ENCODE measurements around the gene EDAR. TPM values are rescaled to one million over a fixed set of nuclear protein-coding genes. Genes with fewer than 3 reads are reported as not detected.

The EDAR gene
- total RNA-seq, 1 experiment from 2014 or later: 0.15 TPM

DNA sequence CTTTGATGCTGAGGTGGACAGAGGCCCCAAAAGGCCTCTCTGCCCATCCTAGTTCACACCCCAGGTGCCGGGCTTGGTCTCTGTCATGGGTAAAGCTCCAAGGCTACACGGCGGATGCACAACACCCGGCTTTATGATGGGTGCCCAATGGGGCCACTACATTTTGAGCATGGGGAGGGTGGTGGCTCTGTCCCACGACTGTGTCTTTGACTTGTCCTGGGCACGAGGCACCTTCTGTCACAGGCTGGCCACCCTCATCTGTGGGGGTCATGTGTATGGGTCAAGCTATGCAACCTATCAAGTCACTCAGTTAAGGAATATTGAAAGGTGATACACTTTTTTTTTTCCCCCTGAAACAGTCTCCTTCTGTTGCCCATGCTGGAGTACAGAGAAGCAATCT lies 63.7 kb downstream of the EDAR start:
- Histone ChIP-seq H4K20me1 (ENCODE audit: insufficient read depth) (no peaks in the 10 kb centered on the region), H3K4me3 (replicated peaks in 1 of 2; ENCODE audit: low read depth in 1 of 2, low read length in 2 of 2) (no peak overlapping the region), H3K4me2 (ENCODE audit: low read length) (no peak overlapping the region), H2AFZ (ENCODE audit: low read depth, low read length, poor library complexity, severe bottlenecking) (no peak overlapping the region), H3K9ac (ENCODE audit: low read length) (no peak overlapping the region), H3K4me1 (ENCODE audit: control insufficient read depth in 1 of 2, insufficient read depth in 2 of 2, low read length in 2 of 2) (peaks cover 4 to 22% of the 10 kb centered on the region in 2 experiments; a peak in 3 of 4 replicates), H3K36me3 (ENCODE audit: control insufficient read depth in 1 of 2, insufficient read depth in 2 of 2, low read length in 2 of 2) (no peaks in the 10 kb centered on the region), H3K9me3 (ENCODE audit: control insufficient read depth in 1 of 2, insufficient read depth in 1 of 2, low read depth in 1 of 2, low read length in 2 of 2) (no peaks in the 10 kb centered on the region), H3K79me2 (ENCODE audit: insufficient read depth, low read length) (no peaks in the 10 kb centered on the region), H3K27me3 (ENCODE audit: insufficient read depth, low read length) (no peaks in the 10 kb centered on the region), H3K9me2 (ENCODE audit: insufficient read depth) (no peaks in the 10 kb centered on the region), H3K27ac (ENCODE audit: low read depth, low read length) (no peak overlapping the region)
- no TSS peak for BruUV-seq (replicated peaks)
- intact Hi-C loops (cut with micrococcal nuclease): no loop called here
- ChIA-PET POLR2A (no interaction called here), CTCF (no interaction called here), RAD21 (ENCODE audit: low non-redundant PET in 1 of 2, low total read pairs in 2 of 2, uncharacterized antibody in 2 of 2, unreplicated experiment in 2 of 2) (no interaction called here)
- DNase-seq (ENCODE audit: low read depth, low spot score): no peak
- no peak for TF ChIP-seq EZH2 (IDR thresholded peaks at IDR 0.05)
- ATAC-seq: no peak

DNA sequence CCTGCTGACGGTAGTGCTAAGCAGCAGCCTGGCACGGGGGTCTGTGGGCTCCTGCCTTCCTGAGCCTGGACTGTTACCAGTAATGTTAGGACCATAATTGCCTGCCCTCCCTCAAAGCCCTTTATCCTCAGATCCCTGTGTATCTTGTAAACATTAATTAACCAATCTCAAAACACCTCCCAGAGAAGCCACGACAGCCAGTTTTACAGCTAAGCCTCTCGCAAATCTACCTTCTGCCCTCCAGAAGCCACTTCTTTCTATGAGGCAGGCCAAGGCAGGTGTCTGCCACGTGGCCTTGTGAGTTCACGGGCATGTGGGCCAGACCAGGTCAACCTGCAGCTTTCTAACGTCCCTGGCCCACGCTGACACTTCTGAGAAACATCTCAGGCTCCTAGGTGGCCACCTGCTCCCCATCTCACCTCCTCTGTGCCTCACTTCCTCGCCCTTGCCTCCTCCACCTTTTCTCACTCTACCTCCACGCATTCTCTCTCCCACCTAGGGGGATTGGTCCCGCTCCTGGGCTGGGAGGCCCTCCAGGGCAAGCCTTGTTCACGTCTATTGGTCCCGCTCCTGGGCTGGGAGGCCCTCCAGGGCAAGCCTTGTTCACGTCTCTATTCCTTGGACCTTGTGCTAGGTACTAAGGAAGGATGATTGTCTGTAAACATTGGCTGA lies 64.3 kb downstream of the EDAR start:
- Histone ChIP-seq H3K79me2 (ENCODE audit: insufficient read depth, low read length) (no peaks in the 10 kb centered on the region), H4K20me1 (ENCODE audit: insufficient read depth) (no peaks in the 10 kb centered on the region), H3K27me3 (ENCODE audit: insufficient read depth, low read length) (no peaks in the 10 kb centered on the region), H3K9me3 (ENCODE audit: control insufficient read depth in 1 of 2, insufficient read depth in 1 of 2, low read depth in 1 of 2, low read length in 2 of 2) (no peaks in the 10 kb centered on the region), H2AFZ (ENCODE audit: low read depth, low read length, poor library complexity, severe bottlenecking) (no peak overlapping the region), H3K36me3 (ENCODE audit: control insufficient read depth in 1 of 2, insufficient read depth in 2 of 2, low read length in 2 of 2) (no peaks in the 10 kb centered on the region), H3K4me1 (ENCODE audit: control insufficient read depth in 1 of 2, insufficient read depth in 2 of 2, low read length in 2 of 2) (peaks cover 4 to 22% of the 10 kb centered on the region in 2 experiments; a peak in 3 of 4 replicates), H3K27ac (ENCODE audit: low read depth, low read length) (no peak overlapping the region), H3K4me3 (replicated peaks in 1 of 2; ENCODE audit: low read depth in 1 of 2, low read length in 2 of 2) (no peak overlapping the region), H3K9ac (ENCODE audit: low read length) (no peak overlapping the region), H3K4me2 (ENCODE audit: low read length) (no peak overlapping the region), H3K9me2 (ENCODE audit: insufficient read depth) (no peaks in the 10 kb centered on the region)
- POLR2A ChIA-PET: no interaction called here
- ATAC-seq (no peak), DNase-seq (ENCODE audit: low read depth, low spot score) (no peak)
- BruUV-seq (replicated peaks): no TSS peak
- no peak for TF ChIP-seq ELF1 (IDR thresholded peaks at IDR 0.05; ENCODE audit: borderline replicate concordance, low read depth)
- TF ChIP-seq EGR1 (IDR thresholded peaks at IDR 0.05; ENCODE audit: low read depth): no peak
- no peak for TF ChIP-seq FOSL1 (IDR thresholded peaks at IDR 0.05; ENCODE audit: low read depth)
- TF ChIP-seq, protein P1, sequence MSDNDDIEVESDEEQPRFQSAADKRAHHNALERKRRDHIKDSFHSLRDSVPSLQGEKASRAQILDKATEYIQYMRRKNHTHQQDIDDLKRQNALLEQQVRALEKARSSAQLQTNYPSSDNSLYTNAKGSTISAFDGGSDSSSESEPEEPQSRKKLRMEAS (IDR thresholded peaks at IDR 0.05): no peak
- TF ChIP-seq CBX3 (IDR thresholded peaks at IDR 0.05; ENCODE audit: low read depth): no peak
- no peak for TF ChIP-seq ZNF274 (IDR thresholded peaks at IDR 0.05; ENCODE audit: low read depth, low read length)
- intact Hi-C loops (cut with micrococcal nuclease): no loop called here
- RAD21 ChIA-PET (ENCODE audit: low non-redundant PET in 1 of 2, low total read pairs in 2 of 2, uncharacterized antibody in 2 of 2, unreplicated experiment in 2 of 2): no interaction called here
- CTCF ChIA-PET: no interaction called here
